NCI-H2227 (cell line): ENCODE measurements around the gene PTX3.

Experiments
- DNase-seq: peaks from one replicate; lab custom pipeline; 2025; ENCODE audit not compliant: unreplicated experiment; lab: John Stamatoyannopoulos, UW

PTX3 gene

DNA sequence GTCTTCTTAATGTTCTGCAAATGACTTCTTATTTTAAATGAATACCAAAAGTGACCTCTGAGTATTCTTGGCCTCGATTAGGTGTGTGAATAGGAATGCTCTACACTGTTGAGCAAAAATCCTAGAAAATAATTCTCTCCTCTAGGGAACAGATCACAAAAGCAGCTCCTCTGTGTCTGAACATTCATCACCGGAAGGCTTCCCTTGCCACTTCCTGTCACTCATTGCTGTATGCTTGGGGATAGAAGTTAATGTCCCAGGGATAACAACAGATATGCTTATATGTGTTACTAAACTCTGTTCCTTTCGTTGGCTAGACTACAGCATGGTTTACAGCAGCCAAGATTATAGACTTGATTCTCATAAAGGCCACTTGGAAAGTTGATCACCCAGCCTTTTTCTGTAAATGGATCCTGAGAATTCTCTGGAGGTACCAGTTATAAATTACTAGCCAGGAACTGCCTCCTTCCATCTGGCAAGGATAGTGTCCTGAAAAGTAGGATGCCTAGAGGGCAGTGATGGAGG, 16.0 kb upstream of the PTX3 start:
- no peak for DNase-seq

DNA sequence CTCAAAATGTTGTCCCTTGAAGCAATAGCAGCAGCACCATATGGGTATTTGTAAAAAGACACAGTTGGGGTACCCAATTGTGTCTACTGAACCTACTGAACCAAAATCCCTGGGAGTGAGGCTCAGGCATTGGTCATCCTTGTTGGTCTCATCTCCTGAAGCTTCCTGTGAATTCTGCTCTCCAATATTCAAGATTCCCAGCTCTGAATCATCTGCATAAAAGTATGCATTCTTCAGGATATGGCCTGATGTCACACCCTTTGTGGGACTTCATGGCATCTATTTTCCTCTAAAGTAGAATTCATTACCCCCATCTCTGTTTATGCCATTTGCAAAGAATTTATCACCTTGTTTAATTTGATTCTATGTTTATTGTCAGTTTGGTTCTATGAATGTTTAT, 13.3 kb upstream of the PTX3 start:
- no peak for DNase-seq

DNA sequence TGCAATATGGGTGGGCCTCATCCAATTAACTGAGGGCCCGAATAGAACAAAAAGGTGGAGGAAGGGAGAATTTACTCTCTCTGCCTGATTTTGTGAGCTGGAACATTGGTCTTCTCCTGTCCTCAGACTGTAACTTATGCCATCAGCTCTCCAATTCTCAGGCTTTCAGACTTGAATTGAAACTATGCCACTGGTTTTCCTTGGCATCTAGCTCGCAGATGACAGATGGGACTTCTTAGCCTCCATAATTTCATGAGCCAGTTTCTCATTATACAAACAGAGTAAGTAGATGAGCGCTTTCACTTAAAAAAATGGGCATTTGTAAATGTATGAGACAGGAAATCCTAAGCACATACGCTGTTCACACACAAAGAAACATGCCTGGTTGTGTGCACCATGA, 8.7 kb upstream of the PTX3 start:
- no peak for DNase-seq

DNA sequence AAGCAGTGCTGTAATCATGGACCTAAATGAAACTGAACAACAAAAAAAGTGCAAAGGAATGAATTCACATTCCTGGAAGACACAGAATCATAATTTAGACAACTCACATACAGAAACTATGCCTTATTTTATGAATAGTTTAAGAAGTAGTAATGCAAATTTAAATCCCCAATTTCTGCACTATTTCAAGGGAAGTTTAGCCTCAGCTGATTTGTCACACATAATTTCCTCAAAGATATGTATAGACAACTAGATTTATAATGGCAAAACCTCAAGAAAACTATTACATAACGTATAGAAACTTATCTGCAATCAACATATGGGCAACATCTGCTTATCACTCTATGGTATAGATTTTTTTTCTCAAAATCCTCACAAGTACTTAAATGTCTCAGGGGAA, 7.8 kb upstream of the PTX3 start:
- no peak for DNase-seq

DNA sequence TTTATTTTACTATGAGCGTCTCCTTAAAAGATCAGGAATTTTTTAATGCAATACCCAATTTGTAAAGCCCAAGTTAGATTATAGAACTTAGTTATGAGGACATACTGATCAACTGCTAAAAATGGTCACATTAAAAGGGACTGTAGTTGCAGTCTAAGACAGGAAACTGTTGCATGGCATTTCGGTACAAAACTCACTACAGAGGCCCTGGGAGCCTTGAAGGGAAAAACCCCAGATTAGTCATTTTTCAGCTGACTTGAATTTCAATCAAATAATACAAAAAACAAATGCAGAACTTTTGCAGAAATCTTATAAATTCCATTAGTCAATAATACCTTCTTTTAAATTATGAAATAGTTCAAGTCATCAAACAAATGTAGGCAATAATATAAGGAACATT, 6.9 kb upstream of the PTX3 start:
- no peak for DNase-seq

DNA sequence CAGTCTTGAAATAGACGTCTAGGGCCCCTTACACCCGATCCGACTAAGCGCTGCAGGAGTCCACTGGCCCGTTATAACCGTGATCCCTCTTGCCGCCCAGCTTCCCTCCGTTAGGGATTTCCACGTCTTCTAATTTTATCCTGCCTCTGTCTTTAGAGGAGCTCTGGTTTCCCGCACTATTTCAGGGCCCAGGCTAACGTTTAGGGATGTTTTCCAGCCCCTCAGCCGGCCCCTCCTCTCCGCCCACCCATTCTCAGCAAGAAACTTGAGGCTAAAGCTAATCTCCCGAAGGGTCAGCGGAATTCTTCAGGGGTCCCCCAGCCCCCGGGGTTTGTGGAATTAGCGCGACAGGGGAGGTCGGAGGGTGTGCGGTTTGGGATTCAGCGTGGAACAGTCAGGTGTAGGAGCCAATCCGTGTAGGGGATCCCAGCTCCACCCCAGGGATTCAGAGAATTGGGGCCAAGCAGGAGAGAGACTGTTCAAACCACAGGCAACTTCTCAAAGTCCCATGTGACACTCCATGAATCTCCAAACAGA, 1.6 kb downstream of the PTX3 start:
- DNase-seq, result no peak

DNA sequence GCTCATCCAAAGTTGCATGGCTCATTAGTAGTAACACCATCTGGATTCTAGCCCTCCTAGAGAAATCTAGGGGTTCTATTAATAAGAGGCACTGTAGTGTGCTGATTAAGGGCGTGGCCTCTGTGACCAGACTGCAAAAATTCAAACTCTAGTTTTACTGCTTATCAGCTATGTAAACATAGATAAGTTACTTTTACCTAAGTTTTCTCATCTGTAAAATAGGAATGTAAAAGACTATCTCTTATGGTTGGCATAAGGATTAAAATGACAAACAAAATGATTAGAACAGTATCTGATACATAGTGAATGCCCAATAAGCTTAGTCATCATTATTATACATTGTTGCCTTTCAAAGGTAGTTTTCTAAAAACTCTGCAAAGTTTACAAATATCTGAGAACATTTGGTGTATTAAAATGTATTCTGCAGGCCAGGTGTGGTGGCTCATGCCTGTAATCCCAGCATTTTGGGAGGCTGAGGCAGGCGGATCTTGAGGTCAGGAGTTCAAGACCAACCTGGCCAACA, 4.5 kb downstream of the PTX3 start:
- no peak for DNase-seq

DNA sequence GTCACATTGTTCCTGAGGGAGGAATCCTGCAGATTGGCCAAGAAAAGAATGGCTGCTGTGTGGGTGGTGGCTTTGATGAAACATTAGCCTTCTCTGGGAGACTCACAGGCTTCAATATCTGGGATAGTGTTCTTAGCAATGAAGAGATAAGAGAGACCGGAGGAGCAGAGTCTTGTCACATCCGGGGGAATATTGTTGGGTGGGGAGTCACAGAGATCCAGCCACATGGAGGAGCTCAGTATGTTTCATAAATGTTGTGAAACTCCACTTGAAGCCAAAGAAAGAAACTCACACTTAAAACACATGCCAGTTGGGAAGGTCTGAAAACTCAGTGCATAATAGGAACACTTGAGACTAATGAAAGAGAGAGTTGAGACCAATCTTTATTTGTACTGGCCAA, 6.1 kb downstream of the PTX3 start:
- DNase-seq, result no peak

DNA sequence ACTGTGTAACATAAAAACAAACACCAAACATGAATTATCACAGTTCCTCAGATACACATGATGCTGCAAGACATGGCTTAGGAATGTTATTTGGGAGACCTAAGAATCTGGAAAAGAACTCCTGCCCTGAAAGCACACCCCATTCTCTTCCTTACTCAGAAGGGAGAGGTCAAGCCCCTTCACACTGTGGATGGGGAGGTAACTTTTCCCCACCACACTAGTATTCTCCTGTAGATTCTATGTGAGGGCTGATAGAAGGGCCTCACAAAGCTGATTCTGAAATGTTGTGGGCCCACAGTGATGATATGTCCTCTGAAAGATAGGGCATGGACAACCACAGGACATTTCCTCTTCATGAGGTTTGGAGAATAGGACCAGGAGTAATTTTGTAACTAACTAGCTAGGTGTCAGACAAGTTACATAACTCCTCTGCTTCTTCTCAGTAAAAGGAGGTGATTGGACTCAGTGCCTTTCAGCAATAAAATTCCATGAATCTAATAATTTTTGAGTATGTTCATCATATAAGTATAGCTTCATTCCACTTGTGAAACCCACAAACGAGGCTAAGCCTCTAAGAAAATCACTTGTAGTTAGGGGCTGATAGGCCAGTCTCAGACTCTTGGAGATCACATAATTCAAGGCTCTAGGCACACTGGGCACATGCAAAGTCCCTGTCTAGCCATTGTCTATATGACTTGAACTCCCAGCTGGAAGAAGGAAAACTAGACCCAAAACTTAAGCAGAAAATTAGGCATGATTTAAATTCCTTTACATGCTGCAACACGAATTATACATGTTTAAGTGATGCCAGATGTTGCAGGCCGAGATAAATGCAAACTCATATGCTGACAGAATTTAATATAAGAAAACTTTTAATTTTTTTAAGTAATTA, 7.5 kb downstream of the PTX3 start:
- no peak for DNase-seq

DNA sequence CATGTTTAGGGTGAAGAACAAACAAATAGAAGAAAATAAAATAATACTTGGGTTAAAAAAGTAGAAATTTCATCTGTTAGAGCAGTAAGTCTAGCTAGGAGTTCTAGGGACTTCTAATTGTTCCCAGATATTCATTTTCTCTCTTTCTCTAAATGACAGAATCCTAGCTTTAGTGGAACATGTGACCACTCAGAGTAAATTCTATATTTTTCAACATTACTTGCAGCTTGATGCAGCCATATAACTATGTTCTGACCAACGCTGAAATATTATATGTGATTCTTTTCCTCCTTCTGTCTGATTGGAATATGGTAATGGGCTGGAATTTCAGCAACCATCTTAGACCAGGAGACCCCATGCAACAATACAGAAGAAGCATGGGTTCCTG, 8.1 kb downstream of the PTX3 start:
- no peak for DNase-seq

DNA sequence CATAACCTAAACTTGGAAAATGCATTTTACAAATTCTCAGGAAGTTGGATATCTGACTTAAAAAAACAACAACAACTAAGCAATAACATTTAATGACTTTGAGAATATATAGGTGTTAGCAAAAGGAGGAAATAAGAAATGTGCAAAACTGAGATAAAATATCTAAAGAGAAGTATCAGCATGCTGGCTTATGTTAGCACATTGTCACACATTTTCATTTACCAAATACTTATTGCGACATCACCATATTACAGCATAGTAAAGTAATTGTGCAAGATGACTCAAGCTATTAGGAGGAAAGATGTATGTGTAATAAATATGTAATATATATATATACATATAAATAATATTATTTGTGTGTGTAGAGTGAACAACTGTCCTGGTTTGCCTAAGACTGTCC, 9.2 kb downstream of the PTX3 start:
- no peak for DNase-seq

DNA sequence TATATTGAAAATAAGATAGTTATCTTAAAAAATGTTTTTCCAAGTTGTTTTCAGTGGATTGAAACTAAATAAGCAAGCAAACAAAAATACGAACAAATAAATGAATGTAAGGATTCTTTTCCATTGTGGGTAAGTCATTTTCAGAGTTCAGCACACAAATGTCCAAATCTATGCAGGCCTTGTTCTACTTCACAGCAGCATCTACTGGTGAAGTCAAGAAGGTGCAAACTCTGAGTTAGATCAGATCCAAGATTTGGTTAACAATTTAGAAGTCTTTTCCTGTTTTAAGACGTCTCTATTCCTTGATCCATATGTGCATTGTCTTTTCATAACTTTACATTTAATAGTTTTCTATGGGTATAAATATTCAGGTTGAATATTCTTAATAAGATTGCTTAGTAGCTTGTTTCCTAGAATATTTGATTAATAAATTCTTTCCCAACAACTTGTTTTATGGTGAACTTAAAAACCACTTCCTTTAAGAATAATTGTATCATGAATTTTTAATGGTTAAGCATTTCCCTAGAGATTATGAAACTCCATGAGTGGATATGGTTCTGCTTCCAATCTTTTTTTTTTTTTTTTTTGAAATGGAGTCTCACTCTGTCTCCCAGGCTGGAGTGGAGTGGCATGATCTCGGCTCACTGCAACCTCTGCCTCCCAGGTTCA, 10.5 kb downstream of the PTX3 start:
- DNase-seq, result no peak

DNA sequence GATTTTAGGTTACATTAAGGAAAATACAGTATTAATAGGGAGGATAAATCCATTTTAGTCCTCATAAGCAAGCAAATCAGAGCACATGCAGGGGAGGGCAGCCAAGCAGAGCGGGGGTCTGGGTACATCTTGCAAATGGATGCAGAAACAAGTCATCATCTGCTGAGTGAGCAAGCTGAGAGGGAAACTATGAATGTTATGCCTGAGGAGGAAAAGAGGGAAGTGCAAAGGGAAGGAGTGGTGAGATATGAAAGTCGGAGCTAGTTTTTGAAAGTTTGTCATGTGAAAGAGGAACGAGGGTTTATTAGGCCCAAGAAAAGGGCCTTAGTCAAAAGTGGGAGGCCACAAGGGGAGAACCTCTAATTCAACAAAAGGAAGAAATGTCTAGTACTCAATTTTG, 15.4 kb downstream of the PTX3 start:
- no peak for DNase-seq

DNA sequence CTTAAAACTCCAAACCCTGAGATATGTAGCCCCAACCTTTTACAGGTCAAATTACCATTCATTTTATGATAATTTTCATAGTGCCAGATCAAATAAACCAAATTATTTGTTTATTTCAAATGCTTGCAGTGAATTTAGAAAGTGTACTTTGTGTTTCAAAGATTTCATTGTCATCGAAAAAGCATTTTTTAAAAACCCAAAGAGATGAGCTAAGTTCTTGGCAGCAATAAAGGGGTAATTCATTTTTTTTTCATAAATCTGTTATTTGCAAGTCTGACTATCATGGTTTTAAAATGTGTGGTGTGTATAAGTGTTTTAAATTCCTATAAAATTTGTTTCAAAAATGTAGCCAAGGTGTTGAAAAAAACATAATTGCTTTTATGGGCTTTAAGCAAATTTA, 17.2 kb downstream of the PTX3 start:
- no peak for DNase-seq

DNA sequence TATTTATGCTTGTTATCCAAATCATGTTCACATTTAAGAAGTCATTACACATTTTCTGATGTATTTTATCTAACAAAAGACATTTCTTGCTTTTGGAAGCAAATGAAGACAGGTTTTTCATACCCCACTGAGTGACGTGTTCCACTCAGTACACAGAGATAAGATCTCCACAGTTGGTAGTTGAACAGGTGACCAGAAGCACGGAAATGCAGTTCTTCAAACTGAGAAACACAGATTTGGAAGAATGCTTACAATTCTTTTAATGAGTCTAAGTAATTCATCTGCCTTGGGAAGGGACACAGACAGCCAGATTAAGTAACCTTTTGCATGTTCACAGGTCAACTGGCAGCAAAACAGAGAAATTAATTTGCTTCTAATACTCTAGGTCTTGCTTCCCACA, 23.1 kb downstream of the PTX3 start:
- no peak for DNase-seq

DNA sequence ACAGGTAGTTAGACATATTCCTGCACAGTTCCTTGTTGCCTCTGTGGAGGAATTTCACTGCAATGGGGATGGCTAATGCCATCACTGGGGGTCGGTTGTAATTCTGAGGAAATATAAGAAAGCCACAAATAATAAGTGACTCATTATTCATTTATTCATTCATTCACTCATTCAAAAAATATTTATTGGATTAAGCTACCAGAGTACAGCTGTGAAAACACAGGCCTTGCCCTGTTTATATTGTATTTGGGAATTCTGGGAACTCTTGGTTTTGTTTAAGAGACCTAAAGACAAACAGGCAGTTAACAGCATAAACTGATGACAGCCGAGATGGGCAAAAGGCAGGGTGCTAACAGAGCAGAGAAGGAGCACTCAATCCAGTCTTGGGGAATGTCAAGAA, 23.6 kb downstream of the PTX3 start:
- DNase-seq, result no peak

DNA sequence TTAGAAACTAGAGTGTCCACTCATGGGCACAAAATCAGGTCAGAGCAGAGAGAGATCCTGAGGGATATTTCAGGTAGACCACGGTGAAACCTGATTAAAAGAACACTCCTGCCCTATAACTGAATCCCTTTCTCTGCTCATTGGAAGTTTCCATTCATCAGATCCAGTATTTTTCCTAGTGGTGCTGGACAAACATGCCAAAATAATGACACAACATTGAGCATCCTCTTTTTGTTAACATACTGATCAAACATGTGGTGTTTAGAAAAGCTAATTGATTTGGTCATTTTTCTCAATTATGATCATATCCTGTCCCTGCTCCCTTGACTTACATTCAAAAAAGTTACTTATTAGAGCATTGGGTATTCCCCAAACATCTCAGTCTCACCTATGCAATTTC, 27.2 kb downstream of the PTX3 start:
- no peak for DNase-seq

DNA sequence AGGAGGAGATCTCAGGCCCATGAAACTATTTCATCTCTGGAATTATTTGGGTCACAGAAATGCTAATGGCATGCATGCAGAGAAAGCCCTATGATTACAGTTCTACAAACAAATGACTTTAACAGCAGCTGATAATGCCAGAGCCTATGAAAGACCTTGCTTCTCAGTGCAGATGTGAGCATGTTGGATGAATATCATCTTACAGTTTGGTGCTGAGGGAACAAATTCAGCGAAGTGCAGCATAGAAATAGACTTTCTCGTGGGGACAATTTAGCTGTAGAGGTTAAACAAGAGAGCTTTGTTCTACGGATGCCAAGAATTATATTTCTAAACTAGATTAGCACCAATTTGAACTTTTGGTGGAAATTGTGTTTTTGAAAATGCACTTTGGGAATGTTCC, 27.7 kb downstream of the PTX3 start:
- DNase-seq, result no peak

DNA sequence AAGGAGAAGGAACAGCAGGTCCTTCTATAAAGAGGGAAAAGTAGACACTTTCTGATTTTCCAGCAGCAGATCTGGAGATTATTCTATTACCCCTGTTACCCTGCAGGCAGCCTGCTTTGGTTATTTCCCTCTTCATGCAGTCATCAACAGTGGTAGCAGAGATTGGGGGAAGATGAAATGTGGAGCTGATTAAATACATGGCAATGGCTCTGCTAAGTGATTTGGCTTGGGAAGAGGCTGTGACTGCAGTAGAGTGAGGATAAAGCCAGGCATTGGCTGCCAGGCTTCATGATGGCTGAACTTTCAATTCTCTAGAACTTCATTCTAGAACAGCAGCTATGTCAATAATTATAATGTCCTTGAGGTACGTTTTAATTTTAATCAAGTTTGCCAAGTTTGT, 29.1 kb downstream of the PTX3 start:
- DNase-seq, result no peak

DNA sequence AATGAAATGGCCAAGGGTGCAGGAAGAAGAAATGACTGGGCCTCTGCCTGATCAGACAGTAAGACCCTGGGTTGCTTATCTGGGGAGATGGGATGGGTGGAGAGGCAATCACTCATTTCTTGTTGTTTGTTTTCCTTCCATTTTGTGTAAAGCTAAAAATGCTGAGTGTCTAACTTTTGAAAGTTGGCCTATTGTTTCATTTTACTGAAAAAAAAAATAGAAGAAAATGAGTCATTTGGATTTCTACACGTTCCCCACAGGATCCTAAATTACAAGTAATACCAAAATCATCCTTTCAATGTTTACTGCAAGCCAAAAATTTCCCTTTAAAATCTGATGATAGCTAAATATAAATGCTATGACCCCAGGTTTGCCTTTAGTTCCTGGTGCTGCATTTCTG, 30.6 kb downstream of the PTX3 start:
- DNase-seq, result no peak

DNA sequence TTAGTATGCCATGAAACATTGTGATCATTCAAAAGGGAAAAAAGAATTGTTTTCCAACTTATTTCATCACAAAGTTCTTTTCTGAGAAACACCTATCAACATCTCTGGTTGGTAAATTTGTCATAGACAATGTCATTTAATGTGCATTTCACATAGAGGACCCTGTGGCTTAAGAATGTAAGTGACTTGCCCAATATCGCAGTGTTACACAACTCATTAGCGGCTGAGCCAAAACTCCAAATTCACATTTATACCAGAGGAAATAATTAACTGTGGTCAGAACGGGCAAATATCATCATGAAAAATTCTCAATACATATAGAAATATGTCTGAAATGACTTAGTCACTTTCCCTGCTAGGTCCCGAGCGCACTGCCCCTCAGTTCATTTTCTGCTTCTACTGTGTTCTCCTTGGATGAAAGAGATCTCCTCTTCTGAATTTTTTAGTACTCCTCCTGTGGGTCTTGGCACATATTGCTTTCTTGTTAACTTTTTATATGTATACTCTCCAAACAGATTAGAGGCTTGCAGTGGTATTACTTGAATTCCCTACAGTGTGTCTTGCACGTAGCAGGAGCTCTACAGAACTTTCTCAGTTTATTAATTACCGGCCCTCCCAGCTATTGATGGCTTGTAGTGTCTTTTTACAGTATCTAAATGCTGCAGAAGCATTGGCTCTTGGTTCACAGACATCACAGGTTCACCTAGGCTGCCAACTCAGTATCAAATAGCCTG, 33.1 kb downstream of the PTX3 start:
- no peak for DNase-seq
